NCI-H2081 (cell line): ENCODE results near the gene ZMYND8.

Experiments used
- DNase-seq, 2 experiments: peaks; one replicate each; lab custom pipeline; 2025; lab: John Stamatoyannopoulos, UW

ZMYND8 gene

GRCh38 chr20:47353692-47354463, 2.6 kb downstream of the ZMYND8 start:
- no peak for DNase-seq

GRCh38 chr20:47353239-47353691, 3.2 kb downstream of the ZMYND8 start:
- no peak for DNase-seq

- DNase-seq = peak; percentile 26 to 73
Observed at GRCh38 chr20:47352332-47353238, 3.9 kb downstream of the ZMYND8 start.

GRCh38 chr20:47351643-47352331, 4.7 kb downstream of the ZMYND8 start:
- peak; percentile 41 to 68 for DNase-seq

- DNase-seq = no peak
Observed at GRCh38 chr20:47350691-47351545, 5.6 kb downstream of the ZMYND8 start.

- DNase-seq = no peak
Observed at GRCh38 chr20:47350181-47350550, 6.3 kb downstream of the ZMYND8 start.

GRCh38 chr20:47349365-47350180, 6.9 kb downstream of the ZMYND8 start:
- no peak for DNase-seq

GRCh38 chr20:47348539-47349142, 7.9 kb downstream of the ZMYND8 start:
- no peak for DNase-seq

- no peak for DNase-seq
Observed at GRCh38 chr20:47347661-47348435, 8.7 kb downstream of the ZMYND8 start.

GRCh38 chr20:47346172-47346571, 10.3 kb downstream of the ZMYND8 start:
- DNase-seq = no peak

- DNase-seq = no peak
Observed at GRCh38 chr20:47345214-47345613, 11.3 kb downstream of the ZMYND8 start.

GRCh38 chr20:47343007-47343472, 13.5 kb downstream of the ZMYND8 start:
- DNase-seq = peak in 1 of 2 experiments; percentile 29

GRCh38 chr20:47338131-47338628, 18.3 kb downstream of the ZMYND8 start:
- no peak for DNase-seq

- no peak for DNase-seq
Observed at GRCh38 chr20:47337413-47337812, 19.1 kb downstream of the ZMYND8 start.

- DNase-seq = no peak
Observed at GRCh38 chr20:47336129-47336754, 20.3 kb downstream of the ZMYND8 start.

GRCh38 chr20:47335251-47336128, 21.0 kb downstream of the ZMYND8 start:
- DNase-seq = no peak

GRCh38 chr20:47334022-47334551, 22.4 kb downstream of the ZMYND8 start:
- DNase-seq = peak in 1 of 2 experiments; percentile 15
